Activated CD4-positive, alpha-beta T cell treated with anti-CD3 and anti-CD28 coated beads for 36 hours (primary cell): ENCODE measurements around the gene SPDYE6. TPM values are rescaled to one million over a fixed set of nuclear protein-coding genes. Genes with fewer than 3 reads are reported as not detected.
"Not testable (repeated sequence)": the region's sequence is repeated elsewhere in the genome, so short reads cannot be mapped to it uniquely, and the experiment has no call there.

Experiments
- ATAC-seq: fragments of 200-7000 bp; cut with Tn5 transposase; one replicate; pipeline ENCODE4 v1.10.0; 2021; ENCODE audit warnings: mild to moderate bottlenecking, moderate library complexity
- CTCF ChIA-PET: fragments of 350-600 bp; sonication (Branson Sonifier 250); formaldehyde crosslinking; loops from one replicate; lab custom pipeline; 2021; ENCODE audit warnings: antibody characterized with exemption; lab: Charles Lee
- POLR2A ChIA-PET: fragments of 350-600 bp; sonication (Branson Sonifier 250); formaldehyde crosslinking; loops from one replicate; lab custom pipeline; 2021; ENCODE audit warnings: antibody characterized with exemption, inconsistent platforms; lab: Charles Lee
- DNase-seq: peaks from one replicate; pipeline ENCODE4 v3.0.0-alpha.2; 2020
- H3K27ac Mint-ChIP-seq: one replicate; pipeline ENCODE4 v1.8.0; 2021; ENCODE audit warnings: mixed read lengths
- H3K27me3 Mint-ChIP-seq: one replicate; pipeline ENCODE4 v1.8.0; 2021; ENCODE audit warnings: mixed read lengths
- H3K36me3 Mint-ChIP-seq: one replicate; pipeline ENCODE4 v1.8.0; 2021; ENCODE audit warnings: low read depth, mixed read lengths
- H3K4me1 Mint-ChIP-seq: one replicate; pipeline ENCODE4 v1.8.0; 2021; ENCODE audit warnings: mixed read lengths
- H3K4me3 Mint-ChIP-seq: one replicate; pipeline ENCODE4 v1.8.0; 2021; ENCODE audit warnings: mild to moderate bottlenecking, moderate library complexity, mixed read lengths
- H3K9me3 Mint-ChIP-seq: one replicate; pipeline ENCODE4 v1.8.0; 2021; ENCODE audit warnings: low read depth, mixed read lengths
- intact Hi-C, 2 experiments: fragments of 100-400 bp; cut with DNase I in 1 of 2; cut with micrococcal nuclease in 1 of 2; formaldehyde crosslinking; loops; one replicate each; pipeline versions ENCODE4 v1.14.2 to v1.15.1; 2022 to 2024; cut with DNase I, micrococcal nuclease
- total RNA-seq, 2 experiments: library from RNA; stranded (reverse); gene quantifications; one replicate each; pipeline ENCODE4 v1.2.3, GENCODE V29; 2021

The SPDYE6 gene
- total RNA-seq, 2 experiments from 2014 or later, result not detected

- intact Hi-C loops, result no loop called here
- DNase-seq, result no peak
- CTCF ChIA-PET, result interaction anchor here (0.7 to 1.6 kb wide), 5 partner anchors 12 to 849 kb away, joined by 3 to 13 read pairs (median 4); no protein-coding TSS in a partner anchor
- no peak for ATAC-seq
- Mint-ChIP-seq H3K4me3 (no peak overlapping the region), H3K27ac (no peak overlapping the region), H3K27me3 (no peaks in the 10 kb centered on the region), H3K9me3 (no peaks in the 10 kb centered on the region), H3K36me3 (peaks cover 24% of the 10 kb centered on the region), H3K4me1 (peaks cover 12% of the 10 kb centered on the region)
- POLR2A ChIA-PET, result no interaction called here
These were observed 36.1 kb upstream of the SPDYE6 start for GRCh38 chr7:102392330-102392729.

GRCh38 chr7:102390697-102391484 lies 34.6 kb upstream of the SPDYE6 start:
- CTCF ChIA-PET, result interaction anchor here (0.6 to 1.6 kb wide), 9 partner anchors 11 to 722 kb away, joined by 3 to 13 read pairs (median 4); no protein-coding TSS in a partner anchor
- POLR2A ChIA-PET, result no interaction called here
- peak; percentile 79 for ATAC-seq
- Mint-ChIP-seq H3K36me3 (peaks cover 22% of the 10 kb centered on the region), H3K27ac (no peak overlapping the region), H3K4me3 (no peak overlapping the region), H3K27me3 (no peaks in the 10 kb centered on the region), H3K4me1 (peaks cover 6% of the 10 kb centered on the region), H3K9me3 (no peaks in the 10 kb centered on the region)
- intact Hi-C loops, result loop anchor here (1.0 kb wide), 1 partner anchor 112 kb away; no protein-coding TSS in a partner anchor
- peak; percentile 82 for DNase-seq

- CTCF ChIA-PET, result interaction anchor here (0.6 to 0.7 kb wide), 2 partner anchors 131 to 602 kb away, joined by 3 read pairs; no protein-coding TSS in a partner anchor
- DNase-seq, result no peak
- H3K27ac Mint-ChIP-seq, result no peak overlapping the region
- intact Hi-C loops, result loop anchor here (1.0 kb wide), 1 partner anchor 111 kb away; no protein-coding TSS in a partner anchor
- H3K27me3 Mint-ChIP-seq, result no peaks in the 10 kb centered on the region
- no peaks in the 10 kb centered on the region for H3K4me1 Mint-ChIP-seq
- POLR2A ChIA-PET, result interaction anchor here (0.6 to 0.7 kb wide), 2 partner anchors 43 to 310 kb away, joined by 3 read pairs; no protein-coding TSS in a partner anchor
- no peak overlapping the region for H3K4me3 Mint-ChIP-seq
- no peaks in the 10 kb centered on the region for H3K9me3 Mint-ChIP-seq
- no peak for ATAC-seq
- peaks cover 22% of the 10 kb centered on the region for H3K36me3 Mint-ChIP-seq
These were observed 33.6 kb upstream of the SPDYE6 start for GRCh38 chr7:102389810-102390209.

DNA sequence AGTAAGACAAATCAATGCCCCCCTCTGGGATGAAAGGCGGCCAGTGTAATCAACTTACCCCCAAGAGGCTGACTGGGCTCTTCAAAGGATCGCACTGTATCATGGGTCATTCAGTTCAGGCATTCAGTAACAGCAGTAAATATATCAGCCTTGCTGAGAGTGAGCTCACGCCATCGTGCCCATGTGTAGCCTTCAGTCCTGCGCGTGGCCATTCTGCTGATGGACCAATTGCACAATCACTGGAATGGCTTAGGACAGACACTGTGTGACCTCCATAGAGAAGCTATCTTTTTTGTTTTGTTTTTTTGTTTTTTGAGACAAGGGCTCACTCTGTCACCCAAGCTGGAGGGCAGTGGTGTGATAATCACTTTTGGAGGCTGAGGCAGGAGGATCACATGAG lies 30.8 kb upstream of the SPDYE6 start:
- no peak overlapping the region for H3K27ac Mint-ChIP-seq
- ChIA-PET POLR2A (no interaction called here), CTCF (interaction anchor here (0.6 to 1.0 kb wide), 2 partner anchors 17 to 141 kb away, joined by 3 read pairs; no protein-coding TSS in a partner anchor)
- H3K4me1 Mint-ChIP-seq, result no peaks in the 10 kb centered on the region
- intact Hi-C loops, result no loop called here
- H3K9me3 Mint-ChIP-seq, result no peaks in the 10 kb centered on the region
- no peak overlapping the region for H3K4me3 Mint-ChIP-seq
- no peaks in the 10 kb centered on the region for H3K27me3 Mint-ChIP-seq
- ATAC-seq (no peak), DNase-seq (no peak)
- H3K36me3 Mint-ChIP-seq, result peaks cover 26% of the 10 kb centered on the region

- H3K27me3 Mint-ChIP-seq, POLR2A ChIA-PET: not testable (repeated sequence)
- peaks cover 48% of the 10 kb centered on the region for H3K36me3 Mint-ChIP-seq
These were observed 25.6 kb upstream of the SPDYE6 start for GRCh38 chr7:102381696-102382425.

GRCh38 chr7:102380837-102381236 lies 24.6 kb upstream of the SPDYE6 start:
- peaks cover 46% of the 10 kb centered on the region for H3K36me3 Mint-ChIP-seq

More at GRCh38 chr7:102381696-102382425, 25.6 kb upstream of the SPDYE6 start:
- H3K4me3 Mint-ChIP-seq, ATAC-seq, CTCF ChIA-PET, H3K9me3 Mint-ChIP-seq, H3K27ac Mint-ChIP-seq, DNase-seq, intact Hi-C loops, H3K4me1 Mint-ChIP-seq: not testable (repeated sequence)

GRCh38 chr7:102376964-102377466 lies 20.8 kb upstream of the SPDYE6 start:
- Mint-ChIP-seq H3K36me3 (peaks cover 41% of the 10 kb centered on the region), H3K4me3 (no peak overlapping the region), H3K4me1 (peaks cover 8% of the 10 kb centered on the region), H3K27me3 (no peaks in the 10 kb centered on the region), H3K27ac (peak overlapping the region; percentile 70), H3K9me3 (no peaks in the 10 kb centered on the region)
- ATAC-seq, result no peak
- ChIA-PET CTCF (no interaction called here), POLR2A (no interaction called here)
- intact Hi-C loops, result no loop called here
- no peak for DNase-seq

More at GRCh38 chr7:102380837-102381236, 24.6 kb upstream of the SPDYE6 start:
- ATAC-seq, DNase-seq, H3K27me3 Mint-ChIP-seq, H3K27ac Mint-ChIP-seq, H3K9me3 Mint-ChIP-seq, intact Hi-C loops, H3K4me1 Mint-ChIP-seq, H3K4me3 Mint-ChIP-seq, POLR2A ChIA-PET: not testable (repeated sequence)
- CTCF ChIA-PET, result interaction anchor here (0.6 to 2.4 kb wide), 2 partner anchors 11 to 24 kb away, joined by 3 to 8 read pairs; no protein-coding TSS in a partner anchor

GRCh38 chr7:102372796-102373195 lies 16.6 kb upstream of the SPDYE6 start:
- POLR2A ChIA-PET, H3K9me3 Mint-ChIP-seq, H3K27me3 Mint-ChIP-seq, DNase-seq, H3K4me3 Mint-ChIP-seq, ATAC-seq, H3K27ac Mint-ChIP-seq, CTCF ChIA-PET, intact Hi-C loops: not testable (repeated sequence)
- Mint-ChIP-seq H3K4me1 (peaks cover 20% of the 10 kb centered on the region), H3K36me3 (peaks cover 44% of the 10 kb centered on the region)

DNA sequence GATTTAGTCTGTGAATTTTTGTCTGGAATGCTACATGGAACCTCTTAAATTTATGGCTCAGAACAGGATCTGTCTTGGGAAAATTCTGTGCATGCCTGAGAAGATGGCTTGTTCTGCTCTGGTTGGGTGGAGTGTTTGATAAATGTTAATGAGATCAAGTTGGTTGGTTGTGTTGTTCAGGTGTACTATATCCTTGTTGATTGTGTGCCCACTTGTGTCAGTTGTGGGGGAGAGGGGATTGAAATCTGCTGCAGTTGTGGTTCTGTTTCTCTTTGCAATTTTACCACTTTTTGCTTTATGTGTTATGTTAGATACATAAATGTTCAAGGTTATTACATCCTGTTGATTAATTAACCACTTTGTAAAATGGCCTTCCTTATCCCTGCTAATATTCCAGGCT lies 13.8 kb upstream of the SPDYE6 start:
- CTCF ChIA-PET, ATAC-seq, POLR2A ChIA-PET, H3K9me3 Mint-ChIP-seq, DNase-seq, H3K27ac Mint-ChIP-seq, H3K4me3 Mint-ChIP-seq, intact Hi-C loops, H3K27me3 Mint-ChIP-seq: not testable (repeated sequence)
- Mint-ChIP-seq H3K36me3 (peaks cover 50% of the 10 kb centered on the region), H3K4me1 (peaks cover 24% of the 10 kb centered on the region)

DNA sequence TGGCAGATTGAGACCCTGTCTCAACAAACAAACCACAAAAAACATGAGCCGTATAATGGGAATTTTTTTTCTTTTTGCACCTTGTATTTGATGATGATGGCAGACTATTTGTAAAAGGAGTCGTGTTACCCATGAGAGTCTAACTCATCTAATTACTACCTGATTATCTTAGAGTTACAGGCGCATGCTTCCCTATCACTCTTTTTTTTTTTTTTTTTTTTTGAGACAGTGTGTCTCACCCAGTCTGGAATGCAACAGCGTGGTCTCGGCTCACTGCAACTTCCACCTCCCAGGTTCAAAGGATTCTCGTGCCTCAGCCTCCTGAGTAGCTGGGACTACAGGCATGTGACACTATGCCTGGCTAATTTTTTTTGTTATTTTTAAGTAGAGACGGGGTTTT lies 9.1 kb upstream of the SPDYE6 start:
- DNase-seq, ATAC-seq, CTCF ChIA-PET, intact Hi-C loops, H3K27me3 Mint-ChIP-seq, POLR2A ChIA-PET, H3K27ac Mint-ChIP-seq, H3K9me3 Mint-ChIP-seq: not testable (repeated sequence)
- peaks cover 34% of the 10 kb centered on the region for H3K36me3 Mint-ChIP-seq
- H3K4me3 Mint-ChIP-seq, result peak overlapping the region; percentile 88
- peaks cover 20% of the 10 kb centered on the region for H3K4me1 Mint-ChIP-seq

- intact Hi-C loops, result loop anchor here in 1 of 2 experiments (5.0 kb wide), 1 partner anchor 547 kb away; the partner anchor contains the start of gene CUX1
- POLR2A ChIA-PET, ATAC-seq, H3K27me3 Mint-ChIP-seq, H3K9me3 Mint-ChIP-seq, CTCF ChIA-PET: not testable (repeated sequence)
- peak; percentile 17 for DNase-seq
- peak overlapping the region; percentile 88 for H3K4me3 Mint-ChIP-seq
- H3K4me1 Mint-ChIP-seq, result peaks cover 18% of the 10 kb centered on the region
- H3K36me3 Mint-ChIP-seq, result peaks cover 27% of the 10 kb centered on the region
- H3K27ac Mint-ChIP-seq, result peak overlapping the region; percentile 88
These were observed 8.2 kb upstream of the SPDYE6 start for GRCh38 chr7:102364394-102364886.
